GM23338 (cell line): ENCODE results near the gene ZFPL1. TPM values are rescaled to one million over a fixed set of nuclear protein-coding genes. Genes with fewer than 3 reads are reported as not detected.

ENCODE experiments used
- ATAC-seq: fragments of 200-7000 bp; cut with Tn5 transposase; 3 replicates; pipeline ENCODE4 v1.9.1; 2020
- DNase-seq: peaks from one replicate; pipeline ENCODE4 v3.0.0-alpha.2; 2015; ENCODE audit warnings: low spot score
- H2AFZ ChIP-seq: fragments of 200-600 bp; sonication (generic); 2 replicates; pipeline ENCODE4 v1.8.0; 2016; ENCODE audit warnings: antibody characterized with exemption, mild to moderate bottlenecking, moderate library complexity
- H3F3A ChIP-seq: fragments of 200-600 bp; sonication (generic); replicated peaks from 2 replicates; pipeline ENCODE4 v1.8.0; 2017; ENCODE audit warnings: antibody characterized with exemption, mixed run types, low read depth
- H3K27ac ChIP-seq: fragments of 200-600 bp; sonication (generic); 2 replicates; pipeline ENCODE4 v1.6.1; 2016; ENCODE audit warnings: low read depth
- H3K27me3 ChIP-seq: fragments of 200-600 bp; sonication (generic); 2 replicates; pipeline ENCODE4 v1.8.0; 2016; ENCODE audit warnings: mild to moderate bottlenecking, mixed run types, moderate library complexity; ENCODE audit not compliant: insufficient read depth
- H3K36me3 ChIP-seq: fragments of 200-600 bp; sonication (generic); 2 replicates; pipeline ENCODE4 v1.8.0; 2016; ENCODE audit warnings: mild to moderate bottlenecking; ENCODE audit not compliant: insufficient read depth
- H3K4me1 ChIP-seq: fragments of 200-600 bp; sonication (generic); 2 replicates; pipeline ENCODE4 v1.8.0; 2016; ENCODE audit warnings: mild to moderate bottlenecking, moderate library complexity; ENCODE audit not compliant: insufficient read depth
- H3K4me2 ChIP-seq: fragments of 200-600 bp; sonication (generic); 2 replicates; pipeline ENCODE4 v1.7.1; 2017; ENCODE audit warnings: mixed run types
- H3K4me3 ChIP-seq: fragments of 200-600 bp; sonication (generic); 2 replicates; pipeline ENCODE4 v1.6.1; 2016; ENCODE audit warnings: mixed run types
- H3K79me2 ChIP-seq: fragments of 200-600 bp; sonication (generic); replicated peaks from 2 replicates; pipeline ENCODE4 v1.8.0; 2017; ENCODE audit warnings: mild to moderate bottlenecking; ENCODE audit not compliant: insufficient read depth
- H3K9me2 ChIP-seq: fragments of 200-600 bp; sonication (generic); 2 replicates; pipeline ENCODE4 v1.8.0; 2017; ENCODE audit not compliant: insufficient read depth
- H4K20me1 ChIP-seq: fragments of 200-600 bp; sonication (generic); replicated peaks from 2 replicates; pipeline ENCODE4 v1.8.0; 2017; ENCODE audit warnings: mild to moderate bottlenecking; ENCODE audit not compliant: insufficient read depth
- H3K27ac Mint-ChIP-seq: 2 replicates; pipeline ENCODE4 v1.8.0; 2020; ENCODE audit warnings: inconsistent platforms, mild to moderate bottlenecking, moderate library complexity, mixed read lengths
- H3K27me3 Mint-ChIP-seq: 3 replicates; pipeline ENCODE4 v1.8.0; 2022; ENCODE audit warnings: low read depth, mild to moderate bottlenecking, moderate library complexity, mixed read lengths, inconsistent platforms; ENCODE audit not compliant: insufficient read depth, poor library complexity
- H3K36me3 Mint-ChIP-seq: 3 replicates; pipeline ENCODE4 v1.8.0; 2021; ENCODE audit warnings: low read depth, mild to moderate bottlenecking, inconsistent platforms, moderate library complexity, mixed read lengths
- H3K4me1 Mint-ChIP-seq: 3 replicates; pipeline ENCODE4 v1.8.0; 2020; ENCODE audit warnings: mild to moderate bottlenecking, inconsistent platforms, mixed read lengths
- H3K4me3 Mint-ChIP-seq: 3 replicates; pipeline ENCODE4 v1.8.0; 2021; ENCODE audit warnings: moderate library complexity, mild to moderate bottlenecking, inconsistent platforms, mixed read lengths
- H3K9me3 Mint-ChIP-seq: 3 replicates; pipeline ENCODE4 v1.8.0; 2020; ENCODE audit warnings: moderate library complexity, mild to moderate bottlenecking, inconsistent platforms, mixed read lengths
- CREB1 ChIP-seq: fragments of 250-450 bp; sonication (Bioruptor Pico); IDR thresholded peaks from 2 replicates; pipeline ENCODE4 v1.5.0; 2020; ENCODE audit warnings: low read depth, mild to moderate bottlenecking, moderate library complexity
- POLR2AphosphoS5 ChIP-seq: IDR thresholded peaks from 2 replicates; pipeline ENCODE4 v1.6.1; 2016; ENCODE audit warnings: antibody characterized with exemption, low read depth
- STAT1 ChIP-seq: IDR thresholded peaks from one replicate; pipeline ENCODE4 v1.6.1; 2016; ENCODE audit warnings: antibody characterized with exemption; ENCODE audit not compliant: unreplicated experiment
- polyA plus RNA-seq: library from polyadenylated mRNA; unstranded; fragments of >200 nt; fragmentation: Nextera tagmentation; extraction: Ambion mirVana; gene quantifications from 2 replicates; pipeline ENCODE4 v1.2.1, GENCODE V29; 2016
- total RNA-seq: library from RNA; depleted of rRNA; stranded (reverse); fragments of >200 nt; shearing (Covaris generic); gene quantifications from 2 replicates; pipeline ENCODE4 v1.2.3, GENCODE V29; 2014
- TF ChIP-seq, protein P1 (sequence below): IDR thresholded peaks from one replicate; pipeline ENCODE4 v1.6.1; 2018; ENCODE audit warnings: antibody characterized with exemption; ENCODE audit not compliant: unreplicated experiment
- TF ChIP-seq, protein P2 (sequence below): IDR thresholded peaks from 2 replicates; pipeline ENCODE4 v1.6.1; 2016; ENCODE audit warnings: antibody characterized with exemption

The ZFPL1 gene
- total and polyA plus RNA-seq, 2 experiments from 2014 or later: 26.3 to 26.8 TPM

DNA sequence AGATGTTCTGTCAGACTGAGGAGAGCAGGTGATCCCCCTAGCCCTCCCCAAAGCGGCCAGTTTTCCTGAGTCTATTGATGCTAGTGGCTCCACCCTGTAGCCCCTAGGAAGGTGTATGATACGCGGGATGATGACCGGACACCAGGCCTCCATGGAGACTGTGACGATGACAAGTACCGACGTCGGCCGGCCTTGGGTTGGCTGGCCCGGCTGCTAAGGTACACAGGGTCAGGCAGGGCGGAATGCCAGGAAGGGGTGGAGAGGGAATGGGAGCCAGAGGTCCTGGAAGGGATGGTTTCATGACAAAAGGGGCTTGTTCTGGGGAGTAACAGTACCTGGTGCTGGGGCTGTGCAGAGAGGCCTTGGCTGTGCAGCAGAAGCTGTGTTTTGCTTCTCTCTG lies 3.2 kb downstream of the ZFPL1 start (continued):
- TF ChIP-seq, protein P1, sequence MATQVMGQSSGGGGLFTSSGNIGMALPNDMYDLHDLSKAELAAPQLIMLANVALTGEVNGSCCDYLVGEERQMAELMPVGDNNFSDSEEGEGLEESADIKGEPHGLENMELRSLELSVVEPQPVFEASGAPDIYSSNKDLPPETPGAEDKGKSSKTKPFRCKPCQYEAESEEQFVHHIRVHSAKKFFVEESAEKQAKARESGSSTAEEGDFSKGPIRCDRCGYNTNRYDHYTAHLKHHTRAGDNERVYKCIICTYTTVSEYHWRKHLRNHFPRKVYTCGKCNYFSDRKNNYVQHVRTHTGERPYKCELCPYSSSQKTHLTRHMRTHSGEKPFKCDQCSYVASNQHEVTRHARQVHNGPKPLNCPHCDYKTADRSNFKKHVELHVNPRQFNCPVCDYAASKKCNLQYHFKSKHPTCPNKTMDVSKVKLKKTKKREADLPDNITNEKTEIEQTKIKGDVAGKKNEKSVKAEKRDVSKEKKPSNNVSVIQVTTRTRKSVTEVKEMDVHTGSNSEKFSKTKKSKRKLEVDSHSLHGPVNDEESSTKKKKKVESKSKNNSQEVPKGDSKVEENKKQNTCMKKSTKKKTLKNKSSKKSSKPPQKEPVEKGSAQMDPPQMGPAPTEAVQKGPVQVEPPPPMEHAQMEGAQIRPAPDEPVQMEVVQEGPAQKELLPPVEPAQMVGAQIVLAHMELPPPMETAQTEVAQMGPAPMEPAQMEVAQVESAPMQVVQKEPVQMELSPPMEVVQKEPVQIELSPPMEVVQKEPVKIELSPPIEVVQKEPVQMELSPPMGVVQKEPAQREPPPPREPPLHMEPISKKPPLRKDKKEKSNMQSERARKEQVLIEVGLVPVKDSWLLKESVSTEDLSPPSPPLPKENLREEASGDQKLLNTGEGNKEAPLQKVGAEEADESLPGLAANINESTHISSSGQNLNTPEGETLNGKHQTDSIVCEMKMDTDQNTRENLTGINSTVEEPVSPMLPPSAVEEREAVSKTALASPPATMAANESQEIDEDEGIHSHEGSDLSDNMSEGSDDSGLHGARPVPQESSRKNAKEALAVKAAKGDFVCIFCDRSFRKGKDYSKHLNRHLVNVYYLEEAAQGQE: no peak
- TF ChIP-seq CREB1 (no peak), POLR2AphosphoS5 (no peak)

DNA sequence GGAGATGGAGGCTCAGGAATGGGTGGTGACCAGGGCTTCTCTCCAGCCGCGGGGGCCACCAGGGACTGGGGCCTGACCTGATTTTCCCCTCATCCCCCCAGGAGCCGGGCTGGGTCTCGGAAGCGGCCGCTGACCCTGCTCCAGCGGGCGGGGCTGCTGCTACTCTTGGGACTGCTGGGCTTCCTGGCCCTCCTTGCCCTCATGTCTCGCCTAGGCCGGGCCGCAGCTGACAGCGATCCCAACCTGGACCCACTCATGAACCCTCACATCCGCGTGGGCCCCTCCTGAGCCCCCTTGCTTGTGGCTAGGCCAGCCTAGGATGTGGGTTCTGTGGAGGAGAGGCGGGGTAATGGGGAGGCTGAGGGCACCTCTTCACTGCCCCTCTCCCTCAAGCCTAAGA lies 3.8 kb downstream of the ZFPL1 start:
- Mint-ChIP-seq H3K4me1 (peaks cover 10% of the 10 kb centered on the region), H3K4me3 (no peak overlapping the region), H3K36me3 (peaks cover 8% of the 10 kb centered on the region), H3K9me3 (no peaks in the 10 kb centered on the region), H3K27me3 (peaks cover 8% of the 10 kb centered on the region), H3K27ac (no peak overlapping the region)
- Histone ChIP-seq H3K4me1 (peaks cover 3% of the 10 kb centered on the region; the same call in 1 of the 2 replicates), H3K4me2 (no peak overlapping the region), H3K9me2 (no peaks in the 10 kb centered on the region), H3K27ac (no peak overlapping the region), H3K36me3 (no peaks in the 10 kb centered on the region), H3K4me3 (no peak overlapping the region), H2AFZ (no peak overlapping the region), H3K79me2 (peaks cover 16% of the 10 kb centered on the region), H3K27me3 (no peaks in the 10 kb centered on the region), H3F3A (0 out of 2 replicates have a peak, but pooled peaks cover 1% of the 10 kb centered on the region), H4K20me1 (peaks cover 6% of the 10 kb centered on the region; the same call in 1 of the 2 replicates)
- ATAC-seq (no peak), DNase-seq (no peak)
- TF ChIP-seq STAT1: no peak
- TF ChIP-seq POLR2AphosphoS5: no peak
- TF ChIP-seq, protein P1: no peak
- TF ChIP-seq, protein P2, sequence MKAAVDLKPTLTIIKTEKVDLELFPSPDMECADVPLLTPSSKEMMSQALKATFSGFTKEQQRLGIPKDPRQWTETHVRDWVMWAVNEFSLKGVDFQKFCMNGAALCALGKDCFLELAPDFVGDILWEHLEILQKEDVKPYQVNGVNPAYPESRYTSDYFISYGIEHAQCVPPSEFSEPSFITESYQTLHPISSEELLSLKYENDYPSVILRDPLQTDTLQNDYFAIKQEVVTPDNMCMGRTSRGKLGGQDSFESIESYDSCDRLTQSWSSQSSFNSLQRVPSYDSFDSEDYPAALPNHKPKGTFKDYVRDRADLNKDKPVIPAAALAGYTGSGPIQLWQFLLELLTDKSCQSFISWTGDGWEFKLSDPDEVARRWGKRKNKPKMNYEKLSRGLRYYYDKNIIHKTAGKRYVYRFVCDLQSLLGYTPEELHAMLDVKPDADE: no peak
